GM12878 (cell line): ENCODE data around the gene SVOP. TPM values are rescaled to one million over a fixed set of nuclear protein-coding genes. Genes with fewer than 3 reads are reported as not detected.

ENCODE experiments used
- BACH1 ChIP-seq: fragments of 450-650 bp; IDR thresholded peaks from 2 replicates; pipeline ENCODE4 v1.6.1; 2017; ENCODE audit warnings: mild to moderate bottlenecking, borderline replicate concordance
- CEBPB ChIP-seq, 2 experiments: fragments of 150-350 bp in 1 of 2; IDR thresholded peaks; 2 replicates each; pipeline ENCODE4 v1.6.1; 2012 to 2014; ENCODE audit warnings: low read depth in 2 of 2, low read length in 2 of 2, borderline replicate concordance in 1 of 2, inconsistent platforms in 1 of 2
- FOXK2 ChIP-seq: fragments of 450-650 bp; IDR thresholded peaks from 2 replicates; pipeline ENCODE4 v1.6.1; 2017; ENCODE audit warnings: mild to moderate bottlenecking, moderate library complexity
- HDAC2 ChIP-seq: fragments of 200-600 bp; sonication (generic); IDR thresholded peaks from 2 replicates; pipeline ENCODE4 v1.6.1; 2017
- NBN ChIP-seq: fragments of 450-650 bp; IDR thresholded peaks from 2 replicates; pipeline ENCODE4 v1.6.1; 2016
- NKRF ChIP-seq: fragments of 450-650 bp; conservative IDR thresholded peaks from 2 replicates; pipeline ENCODE4 v1.6.1; 2017; ENCODE audit warnings: mild to moderate bottlenecking, moderate library complexity
- RAD21 ChIP-seq: IDR thresholded peaks from 2 replicates; pipeline ENCODE4 v1.6.1; 2011; ENCODE audit warnings: mild to moderate bottlenecking, low read depth, low read length, moderate library complexity; ENCODE audit not compliant: insufficient read depth
- SIN3A ChIP-seq: IDR thresholded peaks from 2 replicates; pipeline ENCODE4 v1.6.1; 2012; ENCODE audit warnings: low read depth, low read length, improper control_type of control experiment
- SIX5 ChIP-seq: IDR thresholded peaks from 2 replicates; pipeline ENCODE4 v1.6.1; 2011; ENCODE audit warnings: mild to moderate bottlenecking, low read depth, low read length, moderate library complexity; ENCODE audit not compliant: severe bottlenecking
- SMAD1 ChIP-seq: fragments of 450-650 bp; IDR thresholded peaks from 2 replicates; pipeline ENCODE4 v1.6.1; 2018; ENCODE audit warnings: mild to moderate bottlenecking, low read depth; ENCODE audit not compliant: partially characterized antibody
- SMARCA5 ChIP-seq: fragments of 450-650 bp; IDR thresholded peaks from 2 replicates; pipeline ENCODE4 v1.6.1; 2017; ENCODE audit warnings: mild to moderate bottlenecking
- SMC3 ChIP-seq: IDR thresholded peaks from 2 replicates; pipeline ENCODE4 v1.6.1; 2011; ENCODE audit warnings: low read length, improper control_type of control experiment, borderline replicate concordance
- SPI1 ChIP-seq: IDR thresholded peaks from 2 replicates; pipeline ENCODE4 v1.6.1; 2011; ENCODE audit warnings: low read depth, mild to moderate bottlenecking, low read length, moderate library complexity, borderline replicate concordance; ENCODE audit not compliant: insufficient read depth
- SREBF2 ChIP-seq: IDR thresholded peaks from 2 replicates; pipeline ENCODE4 v1.6.1; 2012; ENCODE audit warnings: mild to moderate bottlenecking, low read length
- TCF12 ChIP-seq: IDR thresholded peaks from 2 replicates; pipeline ENCODE4 v1.6.1; 2011; ENCODE audit warnings: low read depth, mild to moderate bottlenecking, low read length
- TCF3 ChIP-seq: IDR thresholded peaks from 2 replicates; pipeline ENCODE4 v1.6.1; 2012; ENCODE audit warnings: low read depth, mild to moderate bottlenecking, low read length, borderline replicate concordance; ENCODE audit not compliant: insufficient read depth
- TCF7 ChIP-seq: IDR thresholded peaks from 2 replicates; pipeline ENCODE4 v1.6.1; 2014; ENCODE audit warnings: antibody characterized with exemption, borderline replicate concordance
- WRNIP1 ChIP-seq: IDR thresholded peaks from 2 replicates; pipeline ENCODE4 v1.6.1; 2011; ENCODE audit warnings: low read depth, low read length, improper control_type of control experiment, borderline replicate concordance
- YBX1 ChIP-seq: fragments of 450-650 bp; IDR thresholded peaks from 2 replicates; pipeline ENCODE4 v1.6.1; 2016; ENCODE audit warnings: antibody characterized with exemption
- polyA plus RNA-seq, 11 experiments: library from polyadenylated mRNA; depleted of rRNA in 4 of 11; unstranded in 6 of 11; stranded (reverse) in 5 of 11; fragments of >200 nt; fragmentation: Nextera tagmentation in 4 of 11; fragmentation: Illumina TruSeq in 1 of 11; extraction: Ambion mirVana in 4 of 11; extraction: Trizol in 1 of 11; gene quantifications; 1 replicate in 1 of 11; 2 replicates in 10 of 11; pipeline versions ENCODE4 v1.2.1 to v1.2.3, GENCODE V29; 2011 to 2016; ENCODE audit warnings: inconsistent platforms in 2 of 11, missing spikeins in 2 of 11, low read depth in 1 of 11
- total RNA-seq, 4 experiments: library from RNA; depleted of rRNA in 3 of 4; stranded (reverse); fragments of >200 nt in 3 of 4; fragmentation: Illumina TruSeq in 1 of 4; extraction: Trizol in 1 of 4; gene quantifications; 2 replicates each; pipeline versions ENCODE4 v1.2.1 to v1.2.3, GENCODE V29; 2013 to 2021
- TF ChIP-seq, protein P1 (sequence below): IDR thresholded peaks from 2 replicates; pipeline ENCODE4 v1.6.1; 2012; ENCODE audit warnings: mild to moderate bottlenecking, low read depth, low read length
- TF ChIP-seq, protein P2 (sequence below): IDR thresholded peaks from 2 replicates; pipeline ENCODE4 v1.6.1; 2011; ENCODE audit warnings: mild to moderate bottlenecking, low read depth, low read length, moderate library complexity; ENCODE audit not compliant: insufficient replicate concordance
- TF ChIP-seq, protein P3 (sequence below): fragments of 450-650 bp; IDR thresholded peaks from 2 replicates; pipeline ENCODE4 v1.6.1; 2016; ENCODE audit warnings: mild to moderate bottlenecking

The SVOP gene
- total and polyA plus RNA-seq, 10 of the 15 experiments (the other 5 are each of a cell fraction or from before 2014, with no cell fraction given) = under 0.01 TPM; not detected in 9

DNA sequence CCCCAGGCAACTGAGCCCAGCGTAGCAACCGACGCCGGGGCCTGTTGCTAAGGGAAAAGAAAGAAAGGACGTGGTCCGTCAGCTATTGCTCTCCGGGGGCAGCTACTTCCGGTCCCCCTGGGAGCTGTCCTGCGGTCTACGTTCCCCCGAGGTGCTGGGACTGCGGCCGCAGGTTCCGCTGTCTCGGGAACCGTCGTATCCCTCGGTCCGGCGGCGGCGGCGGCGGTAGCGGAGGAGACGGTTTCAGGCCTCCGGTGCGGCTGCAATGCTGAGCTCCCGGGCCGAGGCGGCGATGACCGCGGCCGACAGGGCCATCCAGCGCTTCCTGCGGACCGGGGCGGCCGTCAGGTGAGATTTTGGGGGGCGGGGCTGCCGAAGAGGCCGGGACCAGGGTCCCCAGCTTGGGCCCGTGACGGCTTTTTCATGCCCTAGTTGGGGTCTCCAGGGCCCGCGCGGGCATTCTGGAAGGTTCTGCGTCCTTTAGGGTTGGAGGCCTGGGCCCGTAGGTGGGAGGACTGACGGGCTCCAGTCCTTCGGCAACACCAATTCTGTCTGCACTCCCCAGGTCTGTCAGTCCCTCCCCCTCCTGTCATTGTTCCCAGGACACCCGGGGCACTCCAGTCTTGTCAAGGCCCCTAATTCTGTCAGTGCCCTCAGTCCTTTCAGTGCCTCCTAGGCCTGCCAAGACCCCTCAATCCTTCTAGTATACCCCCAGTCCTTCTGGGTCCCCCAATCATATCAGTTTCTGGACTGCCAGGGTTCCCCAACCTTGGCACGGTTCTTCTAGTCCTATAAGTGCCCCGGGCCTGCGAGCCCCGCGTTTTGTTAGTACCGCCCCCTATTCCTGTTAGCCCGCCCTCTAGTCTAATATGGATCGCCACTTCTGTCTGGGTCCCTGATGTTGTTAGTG lies 31.8 kb upstream of the SVOP start, which contains the start of gene USP30 (continued):
- TF ChIP-seq SMC3 (no peak), SIN3A (peak; percentile 97), TCF7 (peak; percentile 67; the same call in 1 of the 2 replicates), SMAD1 (no peak), BACH1 (peak; percentile 75), YBX1 (no peak), SIX5 (peak; percentile 79), NBN (peak; percentile 91), WRNIP1 (peak; percentile 97), HDAC2 (no peak), SPI1 (no peak), SREBF2 (peak; percentile 69), TCF12 (peak; percentile 72), TCF3 (peak; percentile 74; the same call in 1 of the 2 replicates), CEBPB (IDR thresholded peaks at IDR 0.05; ENCODE audit: borderline replicate concordance in 1 of 2, low read depth in 2 of 2, low read length in 2 of 2) (no peak), FOXK2 (peak; percentile 74), SMARCA5 (peak; percentile 84), RAD21 (no peak), NKRF (peak; percentile 90)
- TF ChIP-seq, protein P1, sequence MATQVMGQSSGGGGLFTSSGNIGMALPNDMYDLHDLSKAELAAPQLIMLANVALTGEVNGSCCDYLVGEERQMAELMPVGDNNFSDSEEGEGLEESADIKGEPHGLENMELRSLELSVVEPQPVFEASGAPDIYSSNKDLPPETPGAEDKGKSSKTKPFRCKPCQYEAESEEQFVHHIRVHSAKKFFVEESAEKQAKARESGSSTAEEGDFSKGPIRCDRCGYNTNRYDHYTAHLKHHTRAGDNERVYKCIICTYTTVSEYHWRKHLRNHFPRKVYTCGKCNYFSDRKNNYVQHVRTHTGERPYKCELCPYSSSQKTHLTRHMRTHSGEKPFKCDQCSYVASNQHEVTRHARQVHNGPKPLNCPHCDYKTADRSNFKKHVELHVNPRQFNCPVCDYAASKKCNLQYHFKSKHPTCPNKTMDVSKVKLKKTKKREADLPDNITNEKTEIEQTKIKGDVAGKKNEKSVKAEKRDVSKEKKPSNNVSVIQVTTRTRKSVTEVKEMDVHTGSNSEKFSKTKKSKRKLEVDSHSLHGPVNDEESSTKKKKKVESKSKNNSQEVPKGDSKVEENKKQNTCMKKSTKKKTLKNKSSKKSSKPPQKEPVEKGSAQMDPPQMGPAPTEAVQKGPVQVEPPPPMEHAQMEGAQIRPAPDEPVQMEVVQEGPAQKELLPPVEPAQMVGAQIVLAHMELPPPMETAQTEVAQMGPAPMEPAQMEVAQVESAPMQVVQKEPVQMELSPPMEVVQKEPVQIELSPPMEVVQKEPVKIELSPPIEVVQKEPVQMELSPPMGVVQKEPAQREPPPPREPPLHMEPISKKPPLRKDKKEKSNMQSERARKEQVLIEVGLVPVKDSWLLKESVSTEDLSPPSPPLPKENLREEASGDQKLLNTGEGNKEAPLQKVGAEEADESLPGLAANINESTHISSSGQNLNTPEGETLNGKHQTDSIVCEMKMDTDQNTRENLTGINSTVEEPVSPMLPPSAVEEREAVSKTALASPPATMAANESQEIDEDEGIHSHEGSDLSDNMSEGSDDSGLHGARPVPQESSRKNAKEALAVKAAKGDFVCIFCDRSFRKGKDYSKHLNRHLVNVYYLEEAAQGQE = no peak
- TF ChIP-seq, protein P2, sequence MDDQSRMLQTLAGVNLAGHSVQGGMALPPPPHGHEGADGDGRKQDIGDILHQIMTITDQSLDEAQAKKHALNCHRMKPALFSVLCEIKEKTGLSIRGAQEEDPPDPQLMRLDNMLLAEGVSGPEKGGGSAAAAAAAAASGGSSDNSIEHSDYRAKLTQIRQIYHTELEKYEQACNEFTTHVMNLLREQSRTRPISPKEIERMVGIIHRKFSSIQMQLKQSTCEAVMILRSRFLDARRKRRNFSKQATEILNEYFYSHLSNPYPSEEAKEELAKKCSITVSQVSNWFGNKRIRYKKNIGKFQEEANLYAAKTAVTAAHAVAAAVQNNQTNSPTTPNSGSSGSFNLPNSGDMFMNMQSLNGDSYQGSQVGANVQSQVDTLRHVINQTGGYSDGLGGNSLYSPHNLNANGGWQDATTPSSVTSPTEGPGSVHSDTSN = peak; percentile 9
- TF ChIP-seq, protein P3, sequence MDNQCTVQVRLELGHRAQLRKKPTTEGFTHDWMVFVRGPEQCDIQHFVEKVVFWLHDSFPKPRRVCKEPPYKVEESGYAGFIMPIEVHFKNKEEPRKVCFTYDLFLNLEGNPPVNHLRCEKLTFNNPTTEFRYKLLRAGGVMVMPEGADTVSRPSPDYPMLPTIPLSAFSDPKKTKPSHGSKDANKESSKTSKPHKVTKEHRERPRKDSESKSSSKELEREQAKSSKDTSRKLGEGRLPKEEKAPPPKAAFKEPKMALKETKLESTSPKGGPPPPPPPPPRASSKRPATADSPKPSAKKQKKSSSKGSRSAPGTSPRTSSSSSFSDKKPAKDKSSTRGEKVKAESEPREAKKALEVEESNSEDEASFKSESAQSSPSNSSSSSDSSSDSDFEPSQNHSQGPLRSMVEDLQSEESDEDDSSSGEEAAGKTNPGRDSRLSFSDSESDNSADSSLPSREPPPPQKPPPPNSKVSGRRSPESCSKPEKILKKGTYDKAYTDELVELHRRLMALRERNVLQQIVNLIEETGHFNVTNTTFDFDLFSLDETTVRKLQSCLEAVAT = peak; percentile 80; the same call in 1 of the 2 replicates
